ENCODE results near the gene HS2ST1.

HS2ST1 gene

DNA sequence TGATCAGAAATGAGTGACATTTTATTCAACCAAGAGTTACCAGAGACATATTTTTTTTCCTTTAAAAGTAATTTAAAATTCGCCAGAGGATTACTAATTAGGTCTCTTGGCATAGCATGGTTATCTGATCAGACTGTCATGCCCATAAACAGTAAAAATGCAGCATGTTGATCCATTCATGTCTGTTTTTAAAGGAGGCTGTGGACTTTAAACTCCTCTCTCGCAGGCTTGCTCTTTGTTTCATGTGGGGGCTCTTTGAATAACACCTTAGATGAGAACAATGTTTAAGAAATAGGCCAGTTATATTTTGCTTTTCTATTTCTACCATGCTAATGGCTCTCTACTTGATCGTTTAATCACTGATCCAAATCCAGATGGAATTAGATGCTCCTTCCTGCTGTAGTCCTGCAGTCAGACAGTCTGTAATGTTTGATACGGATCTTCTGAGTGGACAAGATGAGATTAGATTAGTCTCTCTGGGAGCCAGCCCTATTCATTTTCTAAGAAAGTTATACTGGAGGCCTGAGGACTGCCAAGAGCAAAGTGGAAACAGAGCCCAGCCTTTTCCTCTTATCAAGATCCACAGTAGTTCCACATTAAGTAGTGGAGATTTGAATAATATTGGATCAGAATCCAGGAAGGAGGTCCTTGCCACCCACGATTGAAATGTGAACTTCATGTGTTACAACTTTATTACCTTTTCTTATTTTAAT lies 197.4 kb downstream of the HS2ST1 start:
- H3K4me1 ChIP-seq (ENCODE audit: insufficient read depth, low read length, poor library complexity, severe bottlenecking), result no peaks in the 10 kb centered on the region
- H3K27me3 ChIP-seq (ENCODE audit: insufficient read depth, low read length, poor library complexity, severe bottlenecking), result no peaks in the 10 kb centered on the region
- no peak overlapping the region for H2AFZ ChIP-seq (ENCODE audit: low read length)
- no peaks in the 10 kb centered on the region for H3F3A ChIP-seq (ENCODE audit: low read depth)
- no peak overlapping the region for H3K4me3 ChIP-seq (ENCODE audit: low read length, poor library complexity, severe bottlenecking)
- TF ChIP-seq, protein P1, sequence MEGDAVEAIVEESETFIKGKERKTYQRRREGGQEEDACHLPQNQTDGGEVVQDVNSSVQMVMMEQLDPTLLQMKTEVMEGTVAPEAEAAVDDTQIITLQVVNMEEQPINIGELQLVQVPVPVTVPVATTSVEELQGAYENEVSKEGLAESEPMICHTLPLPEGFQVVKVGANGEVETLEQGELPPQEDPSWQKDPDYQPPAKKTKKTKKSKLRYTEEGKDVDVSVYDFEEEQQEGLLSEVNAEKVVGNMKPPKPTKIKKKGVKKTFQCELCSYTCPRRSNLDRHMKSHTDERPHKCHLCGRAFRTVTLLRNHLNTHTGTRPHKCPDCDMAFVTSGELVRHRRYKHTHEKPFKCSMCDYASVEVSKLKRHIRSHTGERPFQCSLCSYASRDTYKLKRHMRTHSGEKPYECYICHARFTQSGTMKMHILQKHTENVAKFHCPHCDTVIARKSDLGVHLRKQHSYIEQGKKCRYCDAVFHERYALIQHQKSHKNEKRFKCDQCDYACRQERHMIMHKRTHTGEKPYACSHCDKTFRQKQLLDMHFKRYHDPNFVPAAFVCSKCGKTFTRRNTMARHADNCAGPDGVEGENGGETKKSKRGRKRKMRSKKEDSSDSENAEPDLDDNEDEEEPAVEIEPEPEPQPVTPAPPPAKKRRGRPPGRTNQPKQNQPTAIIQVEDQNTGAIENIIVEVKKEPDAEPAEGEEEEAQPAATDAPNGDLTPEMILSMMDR (conservative IDR thresholded peaks at IDR 0.05; ENCODE audit: low read length), result no peak
- TF ChIP-seq EZH2phosphoT487 (IDR thresholded peaks at IDR 0.05; ENCODE audit: borderline replicate concordance), result no peak
- H3K9me2 ChIP-seq (replicated peaks; ENCODE audit: low read depth, low read length), result no peaks in the 10 kb centered on the region
- no peaks in the 10 kb centered on the region for H4K20me1 ChIP-seq (ENCODE audit: insufficient read depth, low read length, poor library complexity, severe bottlenecking)
- no peaks in the 10 kb centered on the region for H3K9me3 ChIP-seq (ENCODE audit: insufficient read depth, low read depth, low read length)
- no peak overlapping the region for H3K9ac ChIP-seq (ENCODE audit: low read depth, low read length, poor library complexity, severe bottlenecking)
- H3K79me2 ChIP-seq (ENCODE audit: insufficient read depth, low read length), result no peaks in the 10 kb centered on the region
- H3K36me3 ChIP-seq (ENCODE audit: insufficient read depth, low read length), result no peaks in the 10 kb centered on the region
- no peak overlapping the region for H3K4me2 ChIP-seq (ENCODE audit: low read depth, low read length, poor library complexity, severe bottlenecking)

DNA sequence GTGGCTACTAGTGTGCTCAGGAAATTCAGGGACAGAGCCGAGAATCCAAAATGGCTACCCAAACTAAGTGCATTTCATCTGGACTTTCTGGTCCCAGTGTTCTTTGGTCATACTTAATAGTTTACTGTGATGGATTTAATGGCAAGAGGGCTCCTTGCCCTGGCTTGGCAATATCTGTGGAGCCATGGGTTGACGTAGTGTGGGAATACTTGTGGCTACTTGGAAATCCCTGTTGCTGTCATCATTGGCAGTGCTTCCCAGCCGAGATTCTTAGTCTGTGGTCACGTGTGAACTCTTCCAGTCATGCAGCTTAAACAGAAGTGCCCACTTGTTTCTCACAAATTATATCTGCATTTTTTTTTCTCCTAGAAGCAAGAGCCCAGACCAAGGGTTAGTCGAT lies 198.9 kb downstream of the HS2ST1 start:
- no peak overlapping the region for H3K9ac ChIP-seq (ENCODE audit: low read depth, low read length, poor library complexity, severe bottlenecking)
- H3K9me3 ChIP-seq (ENCODE audit: insufficient read depth, low read depth, low read length), result no peaks in the 10 kb centered on the region
- H3K4me2 ChIP-seq (ENCODE audit: low read depth, low read length, poor library complexity, severe bottlenecking), result no peak overlapping the region
- H3K27me3 ChIP-seq (ENCODE audit: insufficient read depth, low read length, poor library complexity, severe bottlenecking), result no peaks in the 10 kb centered on the region
- H3K4me1 ChIP-seq (ENCODE audit: insufficient read depth, low read length, poor library complexity, severe bottlenecking), result no peaks in the 10 kb centered on the region
- H3F3A ChIP-seq (ENCODE audit: low read depth), result no peaks in the 10 kb centered on the region
- no peaks in the 10 kb centered on the region for H3K36me3 ChIP-seq (ENCODE audit: insufficient read depth, low read length)
- no peak for TF ChIP-seq EZH2phosphoT487 (IDR thresholded peaks at IDR 0.05; ENCODE audit: borderline replicate concordance)
- TF ChIP-seq, protein P1 (conservative IDR thresholded peaks at IDR 0.05; ENCODE audit: low read length), result no peak
- no peak overlapping the region for H3K4me3 ChIP-seq (ENCODE audit: low read length, poor library complexity, severe bottlenecking)
- H3K79me2 ChIP-seq (ENCODE audit: insufficient read depth, low read length), result no peaks in the 10 kb centered on the region
- no peaks in the 10 kb centered on the region for H4K20me1 ChIP-seq (ENCODE audit: insufficient read depth, low read length, poor library complexity, severe bottlenecking)
- no peaks in the 10 kb centered on the region for H3K9me2 ChIP-seq (replicated peaks; ENCODE audit: low read depth, low read length)
- H2AFZ ChIP-seq (ENCODE audit: low read length), result no peak overlapping the region

DNA sequence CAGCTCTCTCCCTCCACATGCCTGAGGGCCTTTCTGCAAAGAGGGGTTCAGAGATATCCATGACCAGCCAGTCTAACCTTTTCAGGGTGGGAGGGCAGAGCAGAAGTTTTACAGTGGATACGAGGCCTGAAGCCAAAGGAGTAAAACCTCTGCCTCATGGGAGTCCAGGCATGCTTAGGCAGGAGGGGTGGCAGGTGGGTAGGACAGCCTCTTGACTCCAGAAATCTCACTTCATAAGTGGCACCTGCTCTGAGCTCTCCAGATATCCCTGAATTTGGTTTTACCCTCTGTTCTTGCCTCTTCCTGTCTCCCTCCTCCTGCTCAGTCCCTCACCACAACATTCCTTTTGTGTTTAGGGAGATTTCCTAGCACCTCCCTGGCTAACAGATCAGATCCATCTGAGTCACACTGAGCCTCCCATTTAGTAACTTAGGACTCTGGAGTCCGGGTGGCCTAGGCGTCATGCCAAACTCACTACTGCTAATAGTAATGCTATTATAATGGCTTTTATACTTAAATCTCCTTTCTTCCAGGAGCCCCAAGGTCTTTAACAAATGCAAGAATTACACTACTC lies 201.0 kb downstream of the HS2ST1 start:
- Histone ChIP-seq H3K4me2 (ENCODE audit: low read depth, low read length, poor library complexity, severe bottlenecking) (no peak overlapping the region), H3K36me3 (ENCODE audit: insufficient read depth, low read length) (no peaks in the 10 kb centered on the region), H3K9ac (ENCODE audit: low read depth, low read length, poor library complexity, severe bottlenecking) (no peak overlapping the region), H4K20me1 (ENCODE audit: insufficient read depth, low read length, poor library complexity, severe bottlenecking) (no peaks in the 10 kb centered on the region), H3K4me1 (ENCODE audit: insufficient read depth, low read length, poor library complexity, severe bottlenecking) (no peaks in the 10 kb centered on the region), H3K9me3 (ENCODE audit: insufficient read depth, low read depth, low read length) (no peaks in the 10 kb centered on the region), H3K4me3 (ENCODE audit: low read length, poor library complexity, severe bottlenecking) (no peak overlapping the region), H3F3A (ENCODE audit: low read depth) (no peaks in the 10 kb centered on the region), H3K27me3 (ENCODE audit: insufficient read depth, low read length, poor library complexity, severe bottlenecking) (no peaks in the 10 kb centered on the region), H2AFZ (ENCODE audit: low read length) (no peak overlapping the region), H3K79me2 (ENCODE audit: insufficient read depth, low read length) (no peaks in the 10 kb centered on the region), H3K9me2 (replicated peaks; ENCODE audit: low read depth, low read length) (no peaks in the 10 kb centered on the region)
- no peak for TF ChIP-seq EZH2phosphoT487 (IDR thresholded peaks at IDR 0.05; ENCODE audit: borderline replicate concordance)
- TF ChIP-seq, protein P1 (conservative IDR thresholded peaks at IDR 0.05; ENCODE audit: low read length), result no peak
